ENCODE results near the gene CPA2. TPM values are rescaled to one million over a fixed set of nuclear protein-coding genes. Genes with fewer than 3 reads are reported as not detected.

The CPA2 gene
- polyA plus RNA-seq, 6 donors from 2014 or later, result not detected

Other genes starting within 250 kb of the CPA2 start
- gene ZC3HC1, start 215.5 kb upstream of the CPA2 start, polyA plus RNA-seq (ENCODE audit: low read depth in 6 of 6), result 10 to 100 TPM in 5 of 6 donors, 1 to 10 TPM in 1; 8.4 to 38.8 (median 11.9) TPM
- 1 to 10 TPM; 1.4 to 6.5 (median 3.5) TPM for gene KLHDC10, start 196.3 kb upstream of the CPA2 start, polyA plus RNA-seq (ENCODE audit: low read depth in 6 of 6)
- 10 to 100 TPM; 37.3 to 48.3 (median 44.5) TPM for gene TMEM209, start 61.5 kb upstream of the CPA2 start, polyA plus RNA-seq (ENCODE audit: low read depth in 6 of 6)
- not detected for gene SSMEM1, start 59.0 kb upstream of the CPA2 start, polyA plus RNA-seq (ENCODE audit: low read depth in 6 of 6)
- gene CPA4, start 26.3 kb downstream of the CPA2 start, polyA plus RNA-seq (ENCODE audit: low read depth in 6 of 6), result not detected
- gene CPA5, start 78.0 kb downstream of the CPA2 start, polyA plus RNA-seq (ENCODE audit: low read depth in 6 of 6), result under 1 TPM in 1 of 6 donors, not detected in 5; 0.18 TPM
- gene CPA1, start 113.6 kb downstream of the CPA2 start, polyA plus RNA-seq (ENCODE audit: low read depth in 6 of 6), result not detected
- gene CEP41, start 174.2 kb downstream of the CPA2 start, polyA plus RNA-seq (ENCODE audit: low read depth in 6 of 6), result 10 to 100 TPM in 3 of 6 donors, 1 to 10 TPM in 3; 6.2 to 20.7 (median 10.3) TPM
- gene MEST, start 225.2 kb downstream of the CPA2 start, polyA plus RNA-seq (ENCODE audit: low read depth in 6 of 6), result 10 to 100 TPM in 1 of 6 donors, 1 to 10 TPM in 5; 4.6 to 19.4 (median 5.7) TPM